ENCODE data around the gene MAP3K8.

Gene MAP3K8

GRCh38 chr10:30491916-30492515 is 58.0 kb downstream of the MAP3K8 start:
- no peaks in the 10 kb centered on the region for H3K9me3 ChIP-seq (ENCODE audit: control insufficient read depth in 1 of 2, low read length in 2 of 2)
- H3K36me3 ChIP-seq (ENCODE audit: control insufficient read depth in 1 of 2, insufficient read depth in 2 of 2, low read length in 2 of 2) = no peaks in the 10 kb centered on the region
- H3K27ac ChIP-seq (ENCODE audit: low read length) = no peak overlapping the region
- H3K4me3 ChIP-seq (ENCODE audit: low read depth in 1 of 2, low read length in 2 of 2) = no peak overlapping the region
- H3K27me3 ChIP-seq (ENCODE audit: low read depth, low read length) = no peaks in the 10 kb centered on the region
- H3K4me1 ChIP-seq (ENCODE audit: control insufficient read depth in 1 of 2, insufficient read depth in 2 of 2, low read length in 2 of 2) = peaks cover 0 to 4% of the 10 kb centered on the region in 2 donors

GRCh38 chr10:30493609-30494530 is 59.9 kb downstream of the MAP3K8 start:
- H3K9me3 ChIP-seq (ENCODE audit: control insufficient read depth in 1 of 2, low read length in 2 of 2) = no peaks in the 10 kb centered on the region
- H3K36me3 ChIP-seq (ENCODE audit: control insufficient read depth in 1 of 2, insufficient read depth in 2 of 2, low read length in 2 of 2) = no peaks in the 10 kb centered on the region
- H3K27ac ChIP-seq (ENCODE audit: low read length) = no peak overlapping the region
- no peaks in the 10 kb centered on the region for H3K27me3 ChIP-seq (ENCODE audit: low read depth, low read length)
- H3K4me1 ChIP-seq (ENCODE audit: control insufficient read depth in 1 of 2, insufficient read depth in 2 of 2, low read length in 2 of 2) = peaks cover 0 to 6% of the 10 kb centered on the region in 2 donors
- H3K4me3 ChIP-seq (ENCODE audit: low read depth in 1 of 2, low read length in 2 of 2) = no peak overlapping the region

- Histone ChIP-seq H3K4me1 (ENCODE audit: control insufficient read depth in 1 of 2, insufficient read depth in 2 of 2, low read length in 2 of 2) (peaks cover 0 to 6% of the 10 kb centered on the region in 2 donors), H3K4me3 (ENCODE audit: low read depth in 1 of 2, low read length in 2 of 2) (no peak overlapping the region), H3K9me3 (ENCODE audit: control insufficient read depth in 1 of 2, low read length in 2 of 2) (no peaks in the 10 kb centered on the region), H3K36me3 (ENCODE audit: control insufficient read depth in 1 of 2, insufficient read depth in 2 of 2, low read length in 2 of 2) (no peaks in the 10 kb centered on the region), H3K27me3 (ENCODE audit: low read depth, low read length) (no peaks in the 10 kb centered on the region), H3K27ac (ENCODE audit: low read length) (no peak overlapping the region)
Observed at GRCh38 chr10:30494558-30494957, 60.6 kb downstream of the MAP3K8 start.

GRCh38 chr10:30495687-30496086 is 61.7 kb downstream of the MAP3K8 start:
- Histone ChIP-seq H3K9me3 (ENCODE audit: control insufficient read depth in 1 of 2, low read length in 2 of 2) (no peaks in the 10 kb centered on the region), H3K27me3 (ENCODE audit: low read depth, low read length) (no peaks in the 10 kb centered on the region), H3K4me3 (ENCODE audit: low read depth in 1 of 2, low read length in 2 of 2) (no peak overlapping the region), H3K27ac (ENCODE audit: low read length) (no peak overlapping the region), H3K4me1 (ENCODE audit: control insufficient read depth in 1 of 2, insufficient read depth in 2 of 2, low read length in 2 of 2) (peaks cover 0 to 6% of the 10 kb centered on the region in 2 donors), H3K36me3 (ENCODE audit: control insufficient read depth in 1 of 2, insufficient read depth in 2 of 2, low read length in 2 of 2) (no peaks in the 10 kb centered on the region)

- Histone ChIP-seq H3K4me1 (ENCODE audit: control insufficient read depth in 1 of 2, insufficient read depth in 2 of 2, low read length in 2 of 2) (peaks cover 0 to 6% of the 10 kb centered on the region in 2 donors), H3K36me3 (ENCODE audit: control insufficient read depth in 1 of 2, insufficient read depth in 2 of 2, low read length in 2 of 2) (no peaks in the 10 kb centered on the region), H3K4me3 (ENCODE audit: low read depth in 1 of 2, low read length in 2 of 2) (no peak overlapping the region)
Observed at GRCh38 chr10:30499816-30500215, 65.8 kb downstream of the MAP3K8 start.

GRCh38 chr10:30500534-30500933 is 66.5 kb downstream of the MAP3K8 start:
- Histone ChIP-seq H3K4me1 (ENCODE audit: control insufficient read depth in 1 of 2, insufficient read depth in 2 of 2, low read length in 2 of 2) (peaks cover 0 to 6% of the 10 kb centered on the region in 2 donors), H3K27me3 (ENCODE audit: low read depth, low read length) (no peaks in the 10 kb centered on the region), H3K4me3 (ENCODE audit: low read depth in 1 of 2, low read length in 2 of 2) (no peak overlapping the region), H3K27ac (ENCODE audit: low read length) (no peak overlapping the region), H3K36me3 (ENCODE audit: control insufficient read depth in 1 of 2, insufficient read depth in 2 of 2, low read length in 2 of 2) (no peaks in the 10 kb centered on the region), H3K9me3 (ENCODE audit: control insufficient read depth in 1 of 2, low read length in 2 of 2) (no peaks in the 10 kb centered on the region)

More at GRCh38 chr10:30499816-30500215, 65.8 kb downstream of the MAP3K8 start:
- Histone ChIP-seq H3K9me3 (ENCODE audit: control insufficient read depth in 1 of 2, low read length in 2 of 2) (no peaks in the 10 kb centered on the region), H3K27ac (ENCODE audit: low read length) (no peak overlapping the region), H3K27me3 (ENCODE audit: low read depth, low read length) (no peaks in the 10 kb centered on the region)

GRCh38 chr10:30500963-30501504 is 67.0 kb downstream of the MAP3K8 start:
- no peaks in the 10 kb centered on the region for H3K9me3 ChIP-seq (ENCODE audit: control insufficient read depth in 1 of 2, low read length in 2 of 2)
- peaks cover 0 to 6% of the 10 kb centered on the region in 2 donors for H3K4me1 ChIP-seq (ENCODE audit: control insufficient read depth in 1 of 2, insufficient read depth in 2 of 2, low read length in 2 of 2)
- no peak overlapping the region for H3K27ac ChIP-seq (ENCODE audit: low read length)
- H3K36me3 ChIP-seq (ENCODE audit: control insufficient read depth in 1 of 2, insufficient read depth in 2 of 2, low read length in 2 of 2) = no peaks in the 10 kb centered on the region
- no peak overlapping the region for H3K4me3 ChIP-seq (ENCODE audit: low read depth in 1 of 2, low read length in 2 of 2)
- no peaks in the 10 kb centered on the region for H3K27me3 ChIP-seq (ENCODE audit: low read depth, low read length)

- Histone ChIP-seq H3K4me3 (ENCODE audit: low read depth in 1 of 2, low read length in 2 of 2) (no peak overlapping the region), H3K36me3 (ENCODE audit: control insufficient read depth in 1 of 2, insufficient read depth in 2 of 2, low read length in 2 of 2) (no peaks in the 10 kb centered on the region), H3K9me3 (ENCODE audit: control insufficient read depth in 1 of 2, low read length in 2 of 2) (no peaks in the 10 kb centered on the region), H3K4me1 (ENCODE audit: control insufficient read depth in 1 of 2, insufficient read depth in 2 of 2, low read length in 2 of 2) (no peaks in the 10 kb centered on the region), H3K27ac (ENCODE audit: low read length) (no peak overlapping the region), H3K27me3 (ENCODE audit: low read depth, low read length) (no peaks in the 10 kb centered on the region)
Observed at GRCh38 chr10:30502266-30503060, 68.5 kb downstream of the MAP3K8 start.

- Histone ChIP-seq H3K36me3 (ENCODE audit: control insufficient read depth in 1 of 2, insufficient read depth in 2 of 2, low read length in 2 of 2) (no peaks in the 10 kb centered on the region), H3K4me1 (ENCODE audit: control insufficient read depth in 1 of 2, insufficient read depth in 2 of 2, low read length in 2 of 2) (no peaks in the 10 kb centered on the region), H3K9me3 (ENCODE audit: control insufficient read depth in 1 of 2, low read length in 2 of 2) (no peaks in the 10 kb centered on the region), H3K27ac (ENCODE audit: low read length) (no peak overlapping the region), H3K4me3 (ENCODE audit: low read depth in 1 of 2, low read length in 2 of 2) (no peak overlapping the region), H3K27me3 (ENCODE audit: low read depth, low read length) (no peaks in the 10 kb centered on the region)
Observed at GRCh38 chr10:30503700-30504266, 69.8 kb downstream of the MAP3K8 start.

- Histone ChIP-seq H3K4me1 (ENCODE audit: control insufficient read depth in 1 of 2, insufficient read depth in 2 of 2, low read length in 2 of 2) (no peaks in the 10 kb centered on the region), H3K27me3 (ENCODE audit: low read depth, low read length) (no peaks in the 10 kb centered on the region), H3K9me3 (ENCODE audit: control insufficient read depth in 1 of 2, low read length in 2 of 2) (no peaks in the 10 kb centered on the region), H3K27ac (ENCODE audit: low read length) (no peak overlapping the region), H3K36me3 (ENCODE audit: control insufficient read depth in 1 of 2, insufficient read depth in 2 of 2, low read length in 2 of 2) (no peaks in the 10 kb centered on the region), H3K4me3 (ENCODE audit: low read depth in 1 of 2, low read length in 2 of 2) (no peak overlapping the region)
Observed at GRCh38 chr10:30505543-30506298, 71.7 kb downstream of the MAP3K8 start.
